ENCODE measurements around the gene LMBRD2.

DNA sequence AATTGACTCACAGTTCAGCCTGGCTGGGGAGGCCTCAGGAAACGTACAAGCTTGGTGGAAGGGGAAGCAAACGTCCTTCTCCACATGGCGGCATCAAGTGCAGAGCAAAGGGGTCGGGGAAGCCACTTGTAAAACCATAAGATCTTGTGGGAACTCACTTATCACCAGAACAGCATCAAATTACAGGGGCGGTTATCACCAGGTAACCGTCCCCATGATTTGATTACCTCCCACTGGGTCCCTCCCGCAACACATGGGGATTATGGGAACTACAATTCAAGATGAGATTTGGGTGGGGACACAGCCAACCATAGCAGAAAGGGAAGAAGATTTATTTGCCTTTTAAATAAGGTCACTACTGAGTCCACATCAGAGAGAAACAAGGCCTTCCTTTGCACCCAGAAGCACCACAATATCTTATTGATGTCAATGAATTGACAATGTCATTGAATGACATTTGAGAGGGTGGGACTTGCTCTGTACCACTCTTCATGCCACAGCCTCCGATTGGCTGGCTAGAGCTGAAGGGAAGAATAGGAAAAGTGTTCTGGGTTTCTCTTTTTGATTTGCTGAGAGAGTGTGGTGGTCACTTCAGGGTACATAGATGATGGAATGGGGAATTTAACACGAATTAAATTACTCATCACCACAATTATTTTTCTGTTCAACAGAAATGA, 11.3 kb upstream of the LMBRD2 start:
- no peak for TF ChIP-seq CTCF (IDR thresholded peaks at IDR 0.05; ENCODE audit: extremely low read depth in 1 of 2, insufficient read depth in 1 of 2, low read depth in 1 of 2, low read length in 2 of 2)
- TF ChIP-seq POLR2A (IDR thresholded peaks at IDR 0.05; ENCODE audit: low read depth, low read length) = no peak

Measured in endothelial cell of umbilical vein (primary cell).